A549 (cell line): ENCODE data around the gene CPNE1. TPM values are rescaled to one million over a fixed set of nuclear protein-coding genes. Genes with fewer than 3 reads are reported as not detected.
"Not testable (repeated sequence)": the region's sequence is repeated elsewhere in the genome, so short reads cannot be mapped to it uniquely, and the experiment has no call there.

Experiments
- ATAC-seq, 2 experiments: fragments of 200-7000 bp in 1 of 2; fragments of >200 bp in 1 of 2; cut with Nextera tagmentation in 1 of 2; cut with Tn5 transposase in 1 of 2; 3 replicates each; pipeline versions ENCODE4 v1.8.0 to v1.9.1; 2018 to 2020; ENCODE audit warnings: mild to moderate bottlenecking in 1 of 2, moderate library complexity in 1 of 2
- CTCF ChIA-PET: fragments of 300-600 bp; sonication (Branson Sonifier 250); formaldehyde crosslinking; extraction: SDS; loops from one replicate; lab custom pipeline; 2021; ENCODE audit warnings: antibody characterized with exemption, inconsistent platforms; lab: Yijun Ruan, JAX
- POLR2A ChIA-PET: fragments of 350-600 bp; formaldehyde crosslinking; extraction: SDS; loops from one replicate; lab custom pipeline; 2021; ENCODE audit warnings: antibody characterized with exemption, inconsistent platforms; lab: Yijun Ruan, JAX
- DNase-seq, 2 experiments: peaks; one replicate each; pipeline versions ENCODE4 v3.0.0 to v3.0.0-alpha.2; 2011 to 2016; ENCODE audit warnings: low read depth in 1 of 2, low spot score in 1 of 2
- FAIRE-seq: peaks from 2 replicates; lab custom pipeline; 2011; peaks lifted over from hg19 to GRCh38; lab: Jason Lieb, UNC
- H3K27ac ChIP-seq, 2 experiments: fragments of >200 bp; sonication (Bioruptor Twin); formaldehyde crosslinking; 3 replicates each; pipeline ENCODE4 v1.5.1; 2016 to 2017
- H3K4me1 ChIP-seq: fragments of >200 bp; sonication (Bioruptor Twin); formaldehyde crosslinking; 3 replicates; pipeline ENCODE4 v1.6.1; 2016
- H3K4me2 ChIP-seq: fragments of >200 bp; sonication (Bioruptor Twin); formaldehyde crosslinking; 3 replicates; pipeline ENCODE4 v1.6.1; 2016
- H3K4me3 ChIP-seq: fragments of >200 bp; sonication (Bioruptor Twin); formaldehyde crosslinking; 3 replicates; pipeline ENCODE4 v1.5.1; 2016
- H3K9me3 ChIP-seq: fragments of >200 bp; sonication (Bioruptor Twin); formaldehyde crosslinking; 3 replicates; pipeline ENCODE4 v1.6.1; 2016
- CHD2 ChIP-seq: fragments of 150-350 bp; IDR thresholded peaks from 2 replicates; pipeline ENCODE4 v1.6.1; 2014; ENCODE audit warnings: low read length; ENCODE audit not compliant: partially characterized antibody
- GATA3 ChIP-seq: IDR thresholded peaks from 2 replicates; pipeline ENCODE4 v1.6.1; 2012; ENCODE audit warnings: borderline replicate concordance
- HDAC2 ChIP-seq: fragments of 200-600 bp; sonication (generic); IDR thresholded peaks from 2 replicates; pipeline ENCODE4 v1.6.1; 2016
- HEYL ChIP-seq: fragments of 250-450 bp; sonication (Bioruptor Pico); IDR thresholded peaks from 2 replicates; pipeline ENCODE4 v1.8.0; 2021; ENCODE audit warnings: mild to moderate bottlenecking, moderate library complexity
- MYC ChIP-seq: IDR thresholded peaks from 2 replicates; pipeline ENCODE4 v1.6.1; 2012; ENCODE audit warnings: mild to moderate bottlenecking, inconsistent platforms, low read length, improper control_type of control experiment, borderline replicate concordance
- NPAS2 ChIP-seq: fragments of 250-450 bp; sonication (Bioruptor Pico); IDR thresholded peaks from 2 replicates; pipeline ENCODE4 v1.8.0; 2022; ENCODE audit warnings: mild to moderate bottlenecking, moderate library complexity, borderline replicate concordance
- NR3C1 ChIP-seq: fragments of >200 bp; sonication (Bioruptor Twin); formaldehyde crosslinking; IDR thresholded peaks from 3 replicates; pipeline ENCODE4 v1.6.1; 2017
- PHF8 ChIP-seq: fragments of 200-600 bp; sonication (generic); IDR thresholded peaks from 2 replicates; pipeline ENCODE4 v1.6.1; 2016; ENCODE audit warnings: low read depth, mild to moderate bottlenecking, antibody characterized with exemption, moderate library complexity, borderline replicate concordance
- RAD21 ChIP-seq, 2 experiments: fragments of >200 bp in 1 of 2; sonication (Bioruptor Twin) in 1 of 2; formaldehyde crosslinking in 1 of 2; IDR thresholded peaks in 1 of 2; conservative IDR thresholded peaks in 1 of 2; 2 replicates in 1 of 2; 3 replicates in 1 of 2; pipeline ENCODE4 v1.6.1; 2012 to 2018; ENCODE audit warnings: inconsistent platforms in 1 of 2
- RCOR1 ChIP-seq: fragments of 150-350 bp; IDR thresholded peaks from 2 replicates; pipeline ENCODE4 v1.6.1; 2014; ENCODE audit warnings: antibody characterized with exemption, low read length, low read depth
- SMC3 ChIP-seq: fragments of >200 bp; sonication (Bioruptor Twin); formaldehyde crosslinking; IDR thresholded peaks from 3 replicates; pipeline ENCODE4 v1.6.1; 2018; ENCODE audit warnings: inconsistent platforms
- TFCP2L1 ChIP-seq: fragments of 250-450 bp; sonication (Bioruptor Pico); IDR thresholded peaks from 2 replicates; pipeline ENCODE4 v1.5.0; 2021; ENCODE audit warnings: mild to moderate bottlenecking
- WGBS: methylation state at CpG from one replicate; pipeline ENCODE4 v1.1.6; 2017; ENCODE audit errors: missing lambda C conversion rate; 5-methylcytosine and 5-hydroxymethylcytosine counted together
- polyA plus RNA-seq, 4 experiments: library from polyadenylated mRNA; depleted of rRNA in 3 of 4; stranded (reverse); fragments of >200 nt; fragmentation: RNase III in 1 of 4; extraction: RNeasy Plus Mini Kit Qiagen cat#74134 plus additional on column Dnase treatment in 1 of 4; gene quantifications; 2 replicates in 3 of 4; 3 replicates in 1 of 4; pipeline ENCODE4 v1.2.3, GENCODE V29; 2011 to 2017
- TF ChIP-seq, protein P1 (sequence below): fragments of 250-450 bp; sonication (Bioruptor Pico); IDR thresholded peaks from 2 replicates; pipeline ENCODE4 v1.5.0; 2020; ENCODE audit warnings: low read depth, mild to moderate bottlenecking, moderate library complexity
- TF ChIP-seq, protein P2 (sequence below): IDR thresholded peaks from 2 replicates; pipeline ENCODE4 v1.6.1; 2012
- TF ChIP-seq, protein P3 (sequence below): IDR thresholded peaks from 2 replicates; pipeline ENCODE4 v1.6.1; 2012; ENCODE audit warnings: low read depth, borderline replicate concordance

The CPNE1 gene
- polyA plus RNA-seq, 2 of the 4 experiments (the other 2 are of a cell fraction) = 199 to 244 TPM

DNA sequence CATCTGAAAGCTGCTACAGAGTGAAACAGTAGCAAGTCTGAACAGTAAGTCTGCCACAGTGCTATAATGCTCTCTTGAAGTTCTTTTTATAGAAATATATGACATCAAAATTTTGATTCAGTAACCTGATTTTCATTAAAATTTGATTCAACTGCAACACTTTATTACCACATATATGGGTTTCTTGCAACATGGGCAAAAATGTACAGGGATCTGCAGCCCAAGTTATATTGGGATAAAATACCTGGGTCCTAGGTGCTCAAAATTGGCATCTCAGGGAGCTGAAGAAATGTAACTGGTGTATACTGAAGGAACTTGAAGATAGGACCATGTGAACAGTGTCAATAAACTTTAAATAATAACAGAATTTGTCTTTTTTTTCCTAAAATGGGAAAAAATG, 45.3 kb upstream of the CPNE1 start (continued):
- no peak for TF ChIP-seq RAD21 (conservative IDR thresholded peaks at IDR 0.05 in 1 of 2, IDR thresholded peaks at IDR 0.05 in 1 of 2)
- no peak for TF ChIP-seq NPAS2
- TF ChIP-seq HEYL (CRISPR knock-in tag) = no peak
- no peak for TF ChIP-seq HDAC2

DNA sequence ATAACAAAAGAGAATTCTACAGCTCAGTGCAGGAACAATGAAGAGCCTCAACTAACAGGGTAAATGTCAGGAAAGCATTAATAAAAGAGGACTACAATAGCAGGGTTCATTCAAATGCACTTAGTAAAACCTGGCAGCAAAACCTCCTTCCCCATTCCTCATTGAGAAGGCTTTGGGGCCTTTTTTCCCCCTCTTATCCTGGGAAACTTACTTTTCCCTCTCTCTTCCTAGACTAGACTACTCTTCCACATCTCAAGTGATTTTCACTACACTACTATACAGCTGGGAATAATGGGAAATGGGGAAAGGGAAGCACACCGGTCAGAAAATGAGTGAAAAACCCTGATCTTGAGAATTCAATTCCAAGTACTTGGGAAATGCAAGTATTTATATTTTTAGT, 44.6 kb upstream of the CPNE1 start:
- no peak overlapping the region for H3K4me3 ChIP-seq
- no peak overlapping the region for H3K4me2 ChIP-seq
- FAIRE-seq (no peak), ATAC-seq (no peak; a peak in 1 of 6 replicates), DNase-seq (no peak)
- ChIA-PET CTCF (interaction anchor here (2.3 to 3.7 kb wide), 3 partner anchors 8 to 175 kb away, joined by 8 to 15 read pairs (median 8); no protein-coding TSS in a partner anchor), POLR2A (no interaction called here)
- peaks cover 20% of the 10 kb centered on the region; the same call in 1 of the 3 replicates for H3K4me1 ChIP-seq
- H3K27ac ChIP-seq = no peak overlapping the region
- no peaks in the 10 kb centered on the region for H3K9me3 ChIP-seq
- WGBS = 90% methylated on average over 1 of the region's 1 CpG
- TF ChIP-seq MYC (no peak), CHD2 (no peak), GATA3 (no peak), TFCP2L1 (CRISPR knock-in tag) (no peak), NR3C1 (no peak)
- TF ChIP-seq, protein P1, sequence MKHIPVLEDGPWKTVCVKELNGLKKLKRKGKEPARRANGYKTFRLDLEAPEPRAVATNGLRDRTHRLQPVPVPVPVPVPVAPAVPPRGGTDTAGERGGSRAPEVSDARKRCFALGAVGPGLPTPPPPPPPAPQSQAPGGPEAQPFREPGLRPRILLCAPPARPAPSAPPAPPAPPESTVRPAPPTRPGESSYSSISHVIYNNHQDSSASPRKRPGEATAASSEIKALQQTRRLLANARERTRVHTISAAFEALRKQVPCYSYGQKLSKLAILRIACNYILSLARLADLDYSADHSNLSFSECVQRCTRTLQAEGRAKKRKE = no peak

DNA sequence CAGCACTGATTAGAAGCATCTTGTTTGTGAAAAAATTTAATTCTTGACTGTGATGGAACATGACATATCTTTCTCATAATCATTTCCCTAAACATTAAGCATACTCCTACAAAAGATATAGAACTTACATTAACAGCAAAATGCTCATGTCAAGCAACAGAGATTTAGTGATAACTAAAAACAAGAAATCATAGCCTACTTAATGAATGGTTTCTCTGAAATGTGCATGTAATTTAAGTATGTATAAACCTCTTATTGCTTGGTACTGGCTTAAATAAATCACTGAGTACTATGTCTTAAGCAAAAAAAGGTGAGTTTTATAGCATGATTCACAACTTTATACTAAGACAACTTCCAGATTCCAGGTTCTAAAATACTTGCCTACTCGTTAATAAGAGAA, 43.8 kb upstream of the CPNE1 start:
- POLR2A ChIA-PET = interaction anchor here (0.9 to 1.9 kb wide), 3 partner anchors 9 to 245 kb away, joined by 5 to 8 read pairs (median 6); partner anchors contain the start of genes NFS1, ROMO1 and SCAND1
- no peak overlapping the region for H3K27ac ChIP-seq
- H3K9me3 ChIP-seq = no peaks in the 10 kb centered on the region
- WGBS = 70% methylated on average over 1 of the region's 1 CpG
- no peak for TF ChIP-seq PHF8
- no peak for TF ChIP-seq RCOR1
- TF ChIP-seq SMC3 = no peak
- TF ChIP-seq, protein P2, sequence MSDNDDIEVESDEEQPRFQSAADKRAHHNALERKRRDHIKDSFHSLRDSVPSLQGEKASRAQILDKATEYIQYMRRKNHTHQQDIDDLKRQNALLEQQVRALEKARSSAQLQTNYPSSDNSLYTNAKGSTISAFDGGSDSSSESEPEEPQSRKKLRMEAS = no peak
- TF ChIP-seq HDAC2 = no peak
- TF ChIP-seq, protein P3, sequence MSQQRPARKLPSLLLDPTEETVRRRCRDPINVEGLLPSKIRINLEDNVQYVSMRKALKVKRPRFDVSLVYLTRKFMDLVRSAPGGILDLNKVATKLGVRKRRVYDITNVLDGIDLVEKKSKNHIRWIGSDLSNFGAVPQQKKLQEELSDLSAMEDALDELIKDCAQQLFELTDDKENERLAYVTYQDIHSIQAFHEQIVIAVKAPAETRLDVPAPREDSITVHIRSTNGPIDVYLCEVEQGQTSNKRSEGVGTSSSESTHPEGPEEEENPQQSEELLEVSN = no peak
- TF ChIP-seq, all 56 proteins: peak for 0
- DNase-seq = no peak
- CTCF ChIA-PET = interaction anchor here (1.5 to 3.7 kb wide), 3 partner anchors 11 to 176 kb away, joined by 5 to 15 read pairs (median 8); no protein-coding TSS in a partner anchor
- ATAC-seq = no peak
- Histone ChIP-seq H3K4me3 (no peak overlapping the region), H3K4me1 (peaks cover 20% of the 10 kb centered on the region; the same call in 1 of the 3 replicates), H3K4me2 (no peak overlapping the region)
- no peak for FAIRE-seq

DNA sequence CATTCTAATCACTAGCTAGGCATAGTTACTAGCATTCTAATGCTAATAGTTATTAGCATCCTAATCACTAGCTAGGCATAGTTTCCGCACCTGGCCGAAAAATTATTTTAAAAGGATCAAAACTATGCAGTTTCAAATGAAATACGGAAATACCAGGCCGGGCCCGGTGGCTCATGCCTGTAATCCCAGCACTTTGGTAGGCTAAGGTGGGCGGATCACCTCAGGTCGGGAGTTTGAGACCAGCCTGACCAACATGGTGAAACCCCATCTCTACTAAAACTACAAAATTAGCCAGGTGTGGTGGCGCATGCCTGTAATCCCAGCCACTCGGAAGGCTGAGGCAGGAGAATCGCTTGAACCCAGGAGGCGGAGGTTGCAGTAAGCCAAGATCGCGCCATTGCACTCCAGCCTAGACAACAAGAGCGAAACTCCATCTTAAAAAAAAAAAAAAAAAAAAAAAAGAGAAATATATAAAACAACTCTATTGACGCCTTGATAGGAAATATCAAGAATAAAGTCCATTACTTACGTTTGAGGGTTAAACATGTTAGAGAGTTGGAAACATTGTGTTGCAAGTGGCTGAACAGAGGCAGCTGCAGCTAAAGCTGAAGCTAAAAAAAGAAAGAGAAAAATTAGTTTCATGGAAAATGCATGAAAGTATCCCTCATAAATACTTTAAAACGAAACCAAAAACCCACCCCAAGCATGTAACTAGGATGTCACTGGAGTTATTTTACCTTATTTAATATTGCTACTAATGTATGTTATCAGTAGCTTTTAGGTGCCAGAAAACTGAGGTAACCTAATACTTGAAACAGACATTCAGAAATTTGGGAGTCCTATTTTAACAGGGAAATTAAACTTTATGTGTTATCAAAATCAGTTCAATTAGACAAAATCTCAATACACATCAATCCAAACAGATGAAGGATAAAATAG, 42.2 kb upstream of the CPNE1 start:
- not testable (repeated sequence) for H3K9me3 ChIP-seq, ATAC-seq, FAIRE-seq, DNase-seq, H3K4me2 ChIP-seq, H3K27ac ChIP-seq, H3K4me3 ChIP-seq
- WGBS = 93% methylated on average over 17 of the region's 17 CpGs
- ChIA-PET CTCF (interaction anchor here (0.8 to 2.1 kb wide), 4 partner anchors 10 to 247 kb away, joined by 3 to 5 read pairs (median 5); partner anchors contain the start of gene SCAND1), POLR2A (interaction anchor here (1.9 kb wide), 1 partner anchor 8 kb away, joined by 8 read pairs; the partner anchor contains the start of genes NFS1 and ROMO1)
- peaks cover 22% of the 10 kb centered on the region; the same call in 2 of the 3 replicates for H3K4me1 ChIP-seq
